Stimulated activated CD8-positive, alpha-beta memory T cell treated with anti-CD3 and anti-CD28 coated beads, Interleukin-12 subunit alpha, Interleukin-12 subunit beta, amount 100 ng/mL, for 24 hours (primary cell): Measurements from ENCODE around the gene C12orf42.
"Not testable (repeated sequence)": the region's sequence is repeated elsewhere in the genome, so short reads cannot be mapped to it uniquely, and the experiment has no call there.

Source experiments
- DNase-seq: peaks from one replicate; pipeline ENCODE4 v3.0.0-alpha.2; 2020; ENCODE audit errors: extremely low read depth

C12orf42 gene

DNA sequence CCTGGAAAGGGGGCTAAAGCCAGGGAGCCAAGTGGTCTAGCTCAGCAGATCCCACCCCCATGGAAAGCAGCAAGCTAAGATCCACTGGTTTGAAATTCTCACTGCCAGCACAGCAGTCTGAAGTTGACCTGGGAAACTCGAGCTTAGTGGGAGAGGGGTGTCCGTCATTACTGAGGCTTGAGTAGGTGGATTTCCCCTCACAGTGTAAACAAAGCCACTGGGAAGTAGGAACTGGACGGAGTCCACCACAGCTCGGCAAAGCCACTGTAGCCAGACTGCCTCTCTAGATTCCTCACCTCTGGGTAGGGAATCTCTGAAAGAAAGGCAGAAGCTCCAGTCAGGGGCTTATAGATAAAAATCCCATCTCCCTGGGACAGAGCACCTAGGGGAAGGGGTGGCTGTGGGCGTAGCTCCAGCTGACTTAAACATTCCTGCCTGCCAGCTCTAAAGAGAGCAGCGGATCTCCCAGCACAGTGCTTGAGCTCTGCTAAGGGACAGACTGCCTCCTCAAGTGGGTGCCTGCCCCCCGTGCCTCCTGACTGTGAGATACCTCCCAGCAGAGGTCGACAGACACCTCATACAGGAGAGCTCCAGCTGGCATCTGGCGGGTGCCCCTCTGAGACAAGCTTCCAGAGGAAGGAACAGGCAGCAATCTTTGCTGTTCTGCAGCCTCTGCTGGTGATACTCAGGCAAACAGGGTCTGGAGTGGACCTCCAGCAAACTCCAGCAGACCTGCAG is 70.8 kb downstream of the C12orf42 start:
- DNase-seq = not testable (repeated sequence)

DNA sequence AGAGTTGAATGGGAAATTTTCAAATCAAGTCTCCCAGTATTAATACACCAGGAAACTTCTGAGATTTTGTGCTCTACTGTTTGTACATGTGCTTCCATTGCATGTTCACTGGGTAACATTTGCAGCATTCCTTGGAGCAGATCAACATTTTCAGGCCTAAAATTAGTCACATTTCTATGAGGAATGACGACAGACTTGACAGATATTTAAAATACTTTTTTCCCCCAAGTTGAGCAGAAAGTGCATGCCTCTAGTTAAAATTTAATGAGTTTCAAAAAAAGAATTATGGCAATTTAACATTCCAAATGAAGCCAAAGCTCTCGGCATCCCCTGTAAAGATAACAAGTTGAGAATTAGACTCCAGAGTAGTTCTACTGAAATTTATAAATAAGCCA is 72.3 kb downstream of the C12orf42 start:
- DNase-seq = no peak

DNA sequence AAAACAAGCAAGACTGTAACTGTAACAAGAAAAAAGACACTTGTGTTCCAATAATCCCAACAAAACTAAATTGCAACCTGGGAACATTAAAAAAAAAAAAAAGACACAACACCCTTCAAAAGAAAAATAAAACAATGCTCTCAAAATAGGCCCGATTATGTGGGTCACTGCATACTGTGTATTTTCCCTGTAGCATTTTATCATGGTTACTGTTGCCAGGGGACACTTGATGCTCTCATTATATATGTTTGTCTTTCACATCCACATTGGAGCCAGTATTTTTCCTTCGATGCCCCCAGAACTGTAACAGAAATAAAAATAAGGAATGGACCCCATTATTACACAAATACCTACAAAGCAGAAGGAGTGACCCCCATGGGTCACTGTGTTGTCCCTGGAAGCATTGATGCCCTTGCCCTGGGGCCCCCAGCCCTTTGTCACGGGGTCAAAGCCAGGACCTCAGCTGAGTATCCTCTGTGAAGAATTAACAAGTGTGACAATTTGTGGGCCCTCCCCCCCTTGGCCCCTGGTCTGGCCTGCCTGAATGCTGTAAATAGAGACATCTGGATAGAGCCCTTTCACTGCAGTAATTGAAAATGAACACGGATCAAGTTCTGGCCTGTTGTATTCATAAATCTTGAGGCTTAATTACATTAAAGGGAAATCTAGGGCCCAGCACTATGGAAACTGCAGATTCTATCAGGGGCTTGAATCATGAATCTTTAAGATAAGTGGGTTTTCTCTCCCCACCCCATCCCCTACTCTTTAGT is 72.8 kb downstream of the C12orf42 start:
- no peak for DNase-seq

GRCh38 chr12:103422328-103422727 is 73.4 kb downstream of the C12orf42 start:
- DNase-seq = no peak

GRCh38 chr12:103421402-103421801 is 74.4 kb downstream of the C12orf42 start:
- no peak for DNase-seq

DNA sequence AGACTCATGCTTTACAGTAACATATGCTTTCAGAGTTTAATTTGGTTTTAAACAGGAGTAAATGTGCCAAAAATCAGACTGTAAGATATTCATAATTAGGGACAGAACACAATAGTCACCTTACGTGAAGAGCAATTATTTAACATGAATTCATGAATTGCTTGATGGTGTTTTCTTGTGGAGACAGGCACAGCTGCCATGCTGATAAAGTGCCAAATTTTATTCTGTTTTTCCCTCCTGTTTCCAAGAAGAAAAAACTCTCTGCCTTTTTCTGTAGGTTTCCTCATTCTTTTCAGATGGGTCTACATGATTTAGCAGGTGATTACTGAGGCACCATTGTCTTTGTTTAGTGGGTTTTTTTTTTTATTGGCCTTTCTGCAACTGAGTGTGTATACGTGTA is 80.1 kb downstream of the C12orf42 start:
- no peak for DNase-seq

GRCh38 chr12:103401421-103401820 is 94.3 kb downstream of the C12orf42 start:
- DNase-seq = no peak

GRCh38 chr12:103399986-103400385 is 95.8 kb downstream of the C12orf42 start:
- DNase-seq = no peak

- no peak for DNase-seq
Observed at GRCh38 chr12:103397536-103397935, 98.2 kb downstream of the C12orf42 start.

- DNase-seq = no peak
Observed at GRCh38 chr12:103392722-103393121, 103.0 kb downstream of the C12orf42 start.

DNA sequence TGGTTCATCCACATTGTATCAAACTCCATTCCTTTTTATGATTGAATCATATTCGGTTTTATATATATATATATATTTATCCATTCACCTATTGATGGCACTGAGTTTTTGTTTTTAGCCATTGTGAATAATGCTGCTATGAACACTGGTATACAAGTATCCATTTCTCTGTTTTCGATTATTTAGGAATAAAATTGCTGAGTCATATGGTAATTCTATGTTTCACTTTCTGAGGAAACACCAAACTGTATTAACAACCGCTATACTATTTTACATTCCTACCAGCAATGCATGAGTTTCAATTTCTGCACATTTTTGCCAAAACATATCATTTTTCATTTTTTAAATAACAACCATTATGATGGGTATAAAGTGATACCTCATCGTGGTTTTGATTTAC is 104.7 kb downstream of the C12orf42 start:
- DNase-seq = no peak

- no peak for DNase-seq
Observed at GRCh38 chr12:103387385-103387784, 108.4 kb downstream of the C12orf42 start.

GRCh38 chr12:103386451-103386850 is 109.3 kb downstream of the C12orf42 start:
- DNase-seq = no peak

- DNase-seq = no peak
Observed at GRCh38 chr12:103382736-103383346, 112.9 kb downstream of the C12orf42 start.

DNA sequence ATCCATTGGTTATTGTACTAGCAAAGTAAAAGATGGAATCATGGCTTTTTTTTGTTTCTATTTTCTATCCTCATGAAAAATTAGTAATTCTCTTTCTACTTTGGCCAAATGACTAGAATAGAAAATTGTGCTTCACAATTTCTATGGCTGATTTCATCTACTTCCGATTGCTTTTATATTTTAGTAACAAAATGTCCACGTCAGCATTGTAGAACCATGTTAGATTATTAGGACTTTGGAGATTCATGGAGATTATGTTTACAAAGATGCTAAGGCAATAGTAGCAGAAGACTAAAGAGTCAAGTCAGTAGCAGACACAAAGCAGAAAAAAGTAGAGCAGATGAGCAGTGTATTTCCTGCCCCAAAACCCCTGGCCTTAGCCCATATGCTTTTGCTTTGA is 113.6 kb downstream of the C12orf42 start:
- no peak for DNase-seq

DNA sequence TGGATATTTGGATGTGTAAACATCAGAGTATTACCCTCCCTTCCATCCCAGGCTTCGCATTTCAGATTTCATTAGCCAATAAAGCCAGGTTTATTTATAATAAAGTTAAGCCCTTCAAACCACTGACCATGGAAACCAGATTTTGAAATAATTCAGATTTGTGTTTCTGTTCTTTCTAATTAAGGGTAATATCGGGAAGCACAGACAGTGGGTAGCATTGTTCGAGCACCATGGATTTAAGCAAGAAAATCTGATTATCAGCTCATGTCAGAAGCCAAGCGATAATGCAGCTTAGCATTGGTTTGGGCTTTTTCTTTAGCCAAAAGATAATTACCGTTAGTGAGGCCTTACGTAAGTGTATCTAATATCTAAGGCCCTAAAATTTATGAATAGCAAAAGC is 116.1 kb downstream of the C12orf42 start:
- DNase-seq = no peak

- no peak for DNase-seq
Observed at GRCh38 chr12:103373088-103373523, 122.7 kb downstream of the C12orf42 start.

DNA sequence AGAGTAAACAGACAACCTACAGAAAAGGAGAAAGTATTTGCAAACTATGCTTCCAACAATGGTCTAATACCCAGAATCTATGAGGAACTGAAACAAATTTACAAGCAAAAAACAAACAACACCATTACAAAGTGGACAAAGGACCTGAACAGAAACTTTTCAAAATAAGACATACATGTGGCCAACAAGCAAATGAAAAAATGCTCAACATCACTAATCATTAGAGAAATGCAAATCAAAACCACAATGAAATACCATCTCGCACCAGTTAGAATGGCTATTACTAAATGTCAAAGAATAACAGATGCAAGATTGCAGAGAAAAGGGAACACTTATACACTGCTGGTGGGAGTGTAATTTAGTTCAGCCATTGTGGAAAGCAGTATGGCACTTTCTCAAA is 125.8 kb downstream of the C12orf42 start:
- no peak for DNase-seq

DNA sequence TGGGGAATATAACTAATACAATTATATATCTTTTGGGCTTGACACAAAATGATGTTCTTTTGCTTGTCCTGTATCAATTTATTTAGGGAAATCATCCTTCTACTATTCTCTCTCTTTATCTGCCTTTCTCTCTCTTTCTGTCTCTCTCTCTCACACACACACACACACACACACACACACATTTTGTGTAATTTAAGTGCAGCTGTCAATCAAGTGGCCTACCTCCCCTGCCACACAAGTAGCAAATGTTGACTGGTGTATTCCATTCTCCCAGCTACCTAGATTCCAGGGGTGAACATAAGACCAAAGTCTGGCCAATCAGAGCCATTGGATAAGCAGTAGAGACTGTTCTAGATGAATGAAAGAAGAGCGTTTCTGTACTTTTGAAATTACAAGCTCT is 127.6 kb downstream of the C12orf42 start:
- DNase-seq = no peak

- DNase-seq = no peak
Observed at GRCh38 chr12:103354403-103354802, 141.4 kb downstream of the C12orf42 start.

GRCh38 chr12:103353913-103354312 is 141.9 kb downstream of the C12orf42 start:
- no peak for DNase-seq

GRCh38 chr12:103350116-103350515 is 145.7 kb downstream of the C12orf42 start:
- no peak for DNase-seq

DNA sequence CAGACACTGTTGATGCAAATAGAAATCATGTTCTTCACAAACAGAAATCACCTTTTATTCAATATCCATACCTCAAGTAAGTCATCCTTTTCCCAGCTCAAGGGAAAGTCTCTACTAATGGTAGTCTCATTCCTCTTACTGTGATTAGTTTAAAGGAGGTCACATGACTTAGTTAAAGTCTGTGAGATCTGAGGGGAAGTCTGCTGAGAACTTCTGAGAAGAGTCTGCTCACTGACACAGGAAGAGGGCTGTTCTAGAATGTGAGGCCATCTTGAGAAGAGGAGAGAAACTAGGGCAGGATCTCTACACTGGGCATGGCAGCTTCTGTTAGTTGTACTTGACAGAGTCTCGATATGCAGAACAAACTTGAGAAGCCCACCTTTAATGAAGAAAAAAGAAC is 146.8 kb downstream of the C12orf42 start:
- DNase-seq = no peak
